CD8-positive, alpha-beta memory T cell (primary cell): ENCODE results near the gene YIPF5. TPM values are rescaled to one million over a fixed set of nuclear protein-coding genes. Genes with fewer than 3 reads are reported as not detected.

Experiments
- CTCF ChIA-PET: fragments of 350-600 bp; sonication (Branson Sonifier 250); formaldehyde crosslinking; loops from one replicate; lab custom pipeline; 2021; ENCODE audit warnings: antibody characterized with exemption; lab: Charles Lee
- POLR2A ChIA-PET: fragments of 350-600 bp; sonication (Branson Sonifier 250); formaldehyde crosslinking; loops from one replicate; lab custom pipeline; 2021; ENCODE audit warnings: antibody characterized with exemption; lab: Charles Lee
- DNase-seq, 5 donors: peaks; one replicate each; pipeline versions ENCODE4 v3.0.0 to v3.0.0-alpha.2; 2020 to 2022; ENCODE audit warnings: mixed read lengths in 1 of 5
- H3K27ac ChIP-seq: one replicate; pipeline ENCODE4 v1.7.0; 2013; ENCODE audit warnings: low read depth, mild to moderate bottlenecking, low read length, moderate library complexity
- H3K27me3 ChIP-seq: 2 replicates; pipeline ENCODE4 v1.7.0; 2013; ENCODE audit warnings: low read length, mild to moderate bottlenecking; ENCODE audit not compliant: insufficient read depth, poor library complexity, severe bottlenecking
- H3K36me3 ChIP-seq: 2 replicates; pipeline ENCODE4 v1.7.0; 2013; ENCODE audit warnings: mild to moderate bottlenecking, low read length, moderate library complexity; ENCODE audit not compliant: insufficient read depth
- H3K4me1 ChIP-seq: 2 replicates; pipeline ENCODE4 v1.7.0; 2013; ENCODE audit warnings: mild to moderate bottlenecking, low read length, moderate library complexity; ENCODE audit not compliant: insufficient read depth
- H3K4me3 ChIP-seq: 2 replicates; pipeline ENCODE4 v1.7.0; 2013; ENCODE audit warnings: mild to moderate bottlenecking, low read length
- H3K9me3 ChIP-seq: 2 replicates; pipeline ENCODE4 v1.7.0; 2013; ENCODE audit warnings: mild to moderate bottlenecking, low read length
- H3K27ac Mint-ChIP-seq, 8 donors: one replicate each; pipeline ENCODE4 v1.8.0; 2020 to 2021; ENCODE audit warnings: mixed read lengths in 8 of 8, mild to moderate bottlenecking in 6 of 8, inconsistent platforms in 3 of 8, moderate library complexity in 3 of 8
- H3K27me3 Mint-ChIP-seq, 2 donors: one replicate each; pipeline ENCODE4 v1.8.0; 2020 to 2021; ENCODE audit warnings: mixed read lengths in 2 of 2, mild to moderate bottlenecking in 1 of 2, moderate library complexity in 1 of 2
- H3K36me3 Mint-ChIP-seq, 3 donors: one replicate each; pipeline ENCODE4 v1.8.0; 2020 to 2021; ENCODE audit warnings: mixed read lengths in 3 of 3, inconsistent platforms in 1 of 3, mild to moderate bottlenecking in 1 of 3
- H3K4me1 Mint-ChIP-seq, 3 donors: one replicate each; pipeline ENCODE4 v1.8.0; 2020 to 2021; ENCODE audit warnings: mixed read lengths in 3 of 3, inconsistent platforms in 1 of 3, mild to moderate bottlenecking in 1 of 3
- H3K4me3 Mint-ChIP-seq, 7 donors: one replicate each; pipeline ENCODE4 v1.8.0; 2020 to 2021; ENCODE audit warnings: mixed read lengths in 7 of 7, mild to moderate bottlenecking in 6 of 7, moderate library complexity in 4 of 7, inconsistent platforms in 2 of 7
- H3K9me3 Mint-ChIP-seq, 5 donors: one replicate each; pipeline ENCODE4 v1.8.0; 2020 to 2022; ENCODE audit warnings: mixed read lengths in 5 of 5, mild to moderate bottlenecking in 3 of 5, moderate library complexity in 2 of 5, inconsistent platforms in 1 of 5
- polyA plus RNA-seq: library from polyadenylated mRNA; unstranded; fragments of 300-500 nt; fragmentation: Illumina TruSeq; gene quantifications from one replicate; pipeline ENCODE4 v1.2.3, GENCODE V29; 2021
- total RNA-seq, 2 experiments: library from RNA; stranded (reverse); gene quantifications; one replicate each; pipeline ENCODE4 v1.2.3, GENCODE V29; 2021

YIPF5 gene
- total and polyA plus RNA-seq, 3 experiments from 2014 or later = 40.8 to 68.2 (median 42.0) TPM

DNA sequence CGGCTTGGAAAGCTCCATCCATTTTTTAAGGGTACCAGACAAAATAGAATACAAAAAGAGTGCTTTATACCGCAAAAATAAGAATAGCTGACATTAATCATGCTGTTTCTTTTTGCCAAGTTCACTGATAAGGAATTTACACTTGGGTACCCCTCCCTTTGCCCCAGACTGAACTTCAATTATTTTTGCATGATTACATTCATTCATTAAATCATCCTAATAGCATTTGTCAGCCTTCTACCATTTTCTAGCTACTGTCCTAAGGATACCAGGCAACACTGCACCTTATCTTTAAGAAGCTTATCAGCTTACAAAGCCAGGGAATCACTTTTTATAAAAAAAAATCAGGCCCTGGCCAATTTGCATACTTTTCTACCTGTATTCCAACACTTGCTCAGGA is 48.4 kb downstream of the YIPF5 start:
- Histone ChIP-seq H3K4me3 (no peak overlapping the region), H3K9me3 (no peaks in the 10 kb centered on the region), H3K27me3 (no peaks in the 10 kb centered on the region), H3K27ac (no peak overlapping the region), H3K4me1 (no peaks in the 10 kb centered on the region), H3K36me3 (no peaks in the 10 kb centered on the region)
- DNase-seq = no peak
- H3K4me1 Mint-ChIP-seq = no peaks in the 10 kb centered on the region
- H3K27me3 Mint-ChIP-seq = peaks cover 4 to 15% of the 10 kb centered on the region in 2 donors
- no peak overlapping the region for H3K27ac Mint-ChIP-seq
- H3K9me3 Mint-ChIP-seq = no peaks in the 10 kb centered on the region
- H3K36me3 Mint-ChIP-seq = peaks cover 0 to 3% (median 0%) of the 10 kb centered on the region in 3 donors
- ChIA-PET POLR2A (no interaction called here), CTCF (interaction anchor here (0.9 kb wide), 1 partner anchor 21 kb away, joined by 3 read pairs; no protein-coding TSS in a partner anchor)
- H3K4me3 Mint-ChIP-seq = no peak overlapping the region

DNA sequence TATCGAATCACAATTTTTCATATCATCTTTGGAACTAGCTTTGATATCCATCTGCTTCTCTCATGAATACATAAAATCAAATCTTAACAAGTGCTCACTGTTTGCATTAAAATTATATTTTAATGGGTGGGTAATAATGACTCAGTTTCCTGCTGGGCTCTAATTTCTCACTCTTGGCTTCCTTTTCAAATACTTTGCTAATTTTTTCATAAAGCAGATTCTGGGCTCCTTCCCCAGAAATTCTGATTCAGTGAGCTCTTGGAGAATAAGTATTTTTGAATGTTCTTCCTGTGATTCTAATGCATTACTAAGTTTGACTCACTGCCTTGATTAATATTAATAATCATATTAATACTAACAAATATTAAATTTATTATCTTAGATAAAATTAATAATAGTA is 48.9 kb downstream of the YIPF5 start:
- Histone ChIP-seq H3K4me3 (no peak overlapping the region), H3K27me3 (no peaks in the 10 kb centered on the region), H3K9me3 (no peaks in the 10 kb centered on the region), H3K36me3 (no peaks in the 10 kb centered on the region), H3K4me1 (no peaks in the 10 kb centered on the region), H3K27ac (no peak overlapping the region)
- Mint-ChIP-seq H3K27ac (no peak overlapping the region), H3K4me1 (no peaks in the 10 kb centered on the region), H3K27me3 (peaks cover 4 to 15% of the 10 kb centered on the region in 2 donors), H3K4me3 (no peak overlapping the region), H3K9me3 (no peaks in the 10 kb centered on the region), H3K36me3 (peaks cover 0 to 3% (median 0%) of the 10 kb centered on the region in 3 donors)
- DNase-seq = no peak
- CTCF ChIA-PET = interaction anchor here (0.9 kb wide), 1 partner anchor 21 kb away, joined by 3 read pairs; no protein-coding TSS in a partner anchor
- POLR2A ChIA-PET = no interaction called here

DNA sequence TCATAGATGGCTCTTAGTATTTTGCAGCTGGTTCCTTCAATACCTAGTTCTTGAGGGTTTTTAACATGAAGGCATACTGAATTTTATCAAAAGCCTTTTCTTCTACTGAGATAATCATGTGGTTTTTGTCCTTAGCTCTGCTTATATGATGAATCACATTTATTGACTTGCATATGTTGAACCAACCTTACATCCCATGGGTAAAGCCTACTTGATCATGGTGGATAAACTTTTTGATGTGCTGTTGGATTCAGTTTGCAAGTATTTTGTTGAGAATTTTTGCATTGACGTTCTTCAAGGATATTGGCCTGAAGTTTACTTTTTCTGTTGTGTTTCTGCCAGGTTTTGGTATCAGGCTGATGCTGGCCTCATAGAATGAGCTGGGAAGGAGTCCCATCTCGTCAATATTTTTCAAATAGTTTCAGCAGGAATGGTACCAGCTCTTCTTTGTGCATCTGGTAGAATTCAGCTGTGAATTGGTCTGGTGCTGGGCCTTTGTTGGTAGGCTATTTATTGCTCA is 49.7 kb downstream of the YIPF5 start:
- Mint-ChIP-seq H3K27ac (peak overlapping the region in 1 of 8 donors; percentile 30), H3K4me3 (no peak overlapping the region), H3K27me3 (peaks cover 4 to 15% of the 10 kb centered on the region in 2 donors), H3K36me3 (peaks cover 0 to 3% (median 0%) of the 10 kb centered on the region in 3 donors), H3K9me3 (no peaks in the 10 kb centered on the region), H3K4me1 (no peaks in the 10 kb centered on the region)
- POLR2A ChIA-PET = no interaction called here
- Histone ChIP-seq H3K36me3 (no peaks in the 10 kb centered on the region), H3K27ac (no peak overlapping the region), H3K9me3 (no peaks in the 10 kb centered on the region), H3K27me3 (no peaks in the 10 kb centered on the region), H3K4me1 (no peaks in the 10 kb centered on the region), H3K4me3 (no peak overlapping the region)
- DNase-seq = no peak
- CTCF ChIA-PET = no interaction called here

DNA sequence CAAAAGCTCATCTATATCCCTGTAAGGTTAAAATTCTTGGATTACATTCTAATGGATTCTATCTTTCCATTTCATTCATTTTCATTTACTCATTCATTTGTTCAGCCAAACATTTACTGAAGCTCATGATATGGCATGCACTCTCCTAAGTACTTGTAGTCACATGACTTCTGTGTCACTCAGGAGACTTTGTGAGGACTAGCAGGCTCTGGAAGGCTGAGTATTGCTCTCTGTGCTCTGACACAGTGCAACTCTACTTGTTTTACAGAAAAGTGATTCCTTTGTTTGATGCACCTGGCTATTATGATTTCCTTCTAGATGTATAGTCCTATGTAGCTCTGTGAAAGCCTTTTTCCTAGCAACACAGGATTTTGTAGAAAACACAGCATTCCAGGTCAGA is 53.0 kb downstream of the YIPF5 start:
- Mint-ChIP-seq H3K27me3 (peaks cover 0 to 3% of the 10 kb centered on the region in 2 donors), H3K36me3 (peaks cover 0 to 3% (median 0%) of the 10 kb centered on the region in 3 donors), H3K4me1 (no peaks in the 10 kb centered on the region), H3K4me3 (no peak overlapping the region), H3K9me3 (no peaks in the 10 kb centered on the region), H3K27ac (no peak overlapping the region)
- Histone ChIP-seq H3K9me3 (no peaks in the 10 kb centered on the region), H3K4me3 (no peak overlapping the region), H3K4me1 (no peaks in the 10 kb centered on the region), H3K36me3 (no peaks in the 10 kb centered on the region), H3K27ac (no peak overlapping the region), H3K27me3 (no peaks in the 10 kb centered on the region)
- DNase-seq = no peak
- CTCF ChIA-PET = no interaction called here
- POLR2A ChIA-PET = no interaction called here

DNA sequence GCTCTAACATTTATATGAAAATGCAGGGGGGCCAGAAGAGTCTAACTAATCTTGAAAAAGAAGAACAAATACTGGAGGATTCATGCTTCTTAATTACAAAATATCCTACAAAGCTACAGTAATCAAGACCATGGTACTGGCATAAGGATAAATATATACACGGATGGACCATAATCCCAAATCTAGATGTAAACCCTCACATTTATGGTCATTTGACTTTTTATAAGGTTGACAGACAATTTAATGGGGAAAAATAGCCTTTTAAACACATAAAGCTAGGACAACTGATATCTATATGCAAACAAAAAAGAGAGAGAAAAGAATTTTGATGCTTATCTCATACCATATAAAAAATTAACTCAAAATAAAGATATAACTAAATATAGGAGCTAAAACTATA is 55.9 kb downstream of the YIPF5 start:
- no peaks in the 10 kb centered on the region for H3K36me3 ChIP-seq
- no peak for DNase-seq
- no peak overlapping the region for H3K4me3 Mint-ChIP-seq
- H3K4me1 ChIP-seq = no peaks in the 10 kb centered on the region
- no peaks in the 10 kb centered on the region for H3K9me3 ChIP-seq
- H3K27ac Mint-ChIP-seq = no peak overlapping the region
- H3K9me3 Mint-ChIP-seq = no peaks in the 10 kb centered on the region
- H3K27me3 ChIP-seq = no peaks in the 10 kb centered on the region
- ChIA-PET POLR2A (no interaction called here), CTCF (no interaction called here)
- H3K4me1 Mint-ChIP-seq = no peaks in the 10 kb centered on the region
- no peaks in the 10 kb centered on the region for H3K36me3 Mint-ChIP-seq
- H3K27me3 Mint-ChIP-seq = peaks cover 2 to 22% of the 10 kb centered on the region in 2 donors
- H3K4me3 ChIP-seq = no peak overlapping the region
- no peak overlapping the region for H3K27ac ChIP-seq

Other genes starting within 250 kb of the YIPF5 start
- under 1 TPM; 0.02 to 0.09 TPM for gene KCTD16, start 214 bp upstream of the YIPF5 start, total RNA-seq
- 0.01 TPM for gene KCTD16, start 214 bp upstream of the YIPF5 start, polyA plus RNA-seq